CD4-positive, alpha-beta memory T cell (primary cell): ENCODE data around the gene NPL. TPM values are rescaled to one million over a fixed set of nuclear protein-coding genes. Genes with fewer than 3 reads are reported as not detected.

Source experiments
- CTCF ChIA-PET: fragments of 350-600 bp; sonication (Branson Sonifier 250); formaldehyde crosslinking; loops from one replicate; lab custom pipeline; 2021; ENCODE audit warnings: inconsistent platforms; ENCODE audit not compliant: partially characterized antibody; lab: Charles Lee
- POLR2A ChIA-PET: fragments of 350-600 bp; sonication (Branson Sonifier 250); formaldehyde crosslinking; loops from one replicate; lab custom pipeline; 2021; ENCODE audit not compliant: partially characterized antibody; lab: Charles Lee
- DNase-seq, 5 donors: peaks; one replicate each; pipeline versions ENCODE4 v3.0.0 to v3.0.0-alpha.2; 2020 to 2022; ENCODE audit warnings: mixed read lengths in 1 of 5
- H3K27ac ChIP-seq: one replicate; pipeline ENCODE4 v1.7.0; 2013; ENCODE audit warnings: low read depth, low read length
- H3K27me3 ChIP-seq: 2 replicates; pipeline ENCODE4 v1.7.0; 2013; ENCODE audit warnings: mild to moderate bottlenecking, low read length, moderate library complexity; ENCODE audit not compliant: insufficient read depth
- H3K36me3 ChIP-seq: 2 replicates; pipeline ENCODE4 v1.7.0; 2013; ENCODE audit warnings: mild to moderate bottlenecking, low read length, moderate library complexity; ENCODE audit not compliant: insufficient read depth
- H3K4me1 ChIP-seq: 2 replicates; pipeline ENCODE4 v1.7.0; 2013; ENCODE audit warnings: mild to moderate bottlenecking, low read length, moderate library complexity; ENCODE audit not compliant: insufficient read depth
- H3K4me3 ChIP-seq, 2 donors: one replicate each; pipeline ENCODE4 v1.7.0; 2013; ENCODE audit warnings: low read length in 2 of 2, mild to moderate bottlenecking in 1 of 2
- H3K9me3 ChIP-seq, 2 donors: one replicate each; pipeline ENCODE4 v1.7.0; 2013; ENCODE audit warnings: low read length in 2 of 2, control low read depth in 1 of 2; ENCODE audit not compliant: control insufficient read depth in 1 of 2
- H3K27ac Mint-ChIP-seq, 7 donors: one replicate each; pipeline ENCODE4 v1.8.0; 2020 to 2021; ENCODE audit warnings: mixed read lengths in 7 of 7, mild to moderate bottlenecking in 6 of 7, inconsistent platforms in 3 of 7, moderate library complexity in 3 of 7
- H3K27me3 Mint-ChIP-seq, 2 donors: one replicate each; pipeline ENCODE4 v1.8.0; 2020 to 2021; ENCODE audit warnings: mixed read lengths in 2 of 2
- H3K36me3 Mint-ChIP-seq, 2 donors: one replicate each; pipeline ENCODE4 v1.8.0; 2020 to 2021; ENCODE audit warnings: mixed read lengths in 2 of 2, inconsistent platforms in 1 of 2, mild to moderate bottlenecking in 1 of 2
- H3K4me1 Mint-ChIP-seq, 4 donors: one replicate each; pipeline ENCODE4 v1.8.0; 2020 to 2021; ENCODE audit warnings: mixed read lengths in 4 of 4, mild to moderate bottlenecking in 1 of 4
- H3K4me3 Mint-ChIP-seq, 8 donors: one replicate each; pipeline ENCODE4 v1.8.0; 2020 to 2021; ENCODE audit warnings: mixed read lengths in 8 of 8, mild to moderate bottlenecking in 7 of 8, moderate library complexity in 6 of 8, inconsistent platforms in 3 of 8
- H3K9me3 Mint-ChIP-seq, 8 donors: one replicate each; pipeline ENCODE4 v1.8.0; 2020 to 2021; ENCODE audit warnings: mixed read lengths in 8 of 8, mild to moderate bottlenecking in 5 of 8, inconsistent platforms in 3 of 8, moderate library complexity in 1 of 8
- intact Hi-C: fragments of 100-400 bp; cut with micrococcal nuclease; formaldehyde crosslinking; loops from one replicate; pipeline ENCODE4 v1.15.1; 2023
- polyA plus RNA-seq, 2 donors: library from polyadenylated mRNA; unstranded; fragments of 300-500 nt; fragmentation: Illumina TruSeq; gene quantifications; one replicate each; pipeline ENCODE4 v1.2.3, GENCODE V29; 2021
- total RNA-seq, 2 experiments: library from RNA; stranded (reverse); gene quantifications; one replicate each; pipeline ENCODE4 v1.2.3, GENCODE V29; 2021

NPL gene
- total and polyA plus RNA-seq, 4 experiments from 2014 or later = 3.5 to 9.6 (median 7.7) TPM

- H3K4me3 Mint-ChIP-seq = no peak overlapping the region
- intact Hi-C loops = no loop called here
- H3K36me3 Mint-ChIP-seq = peaks cover 60 to 93% of the 10 kb centered on the region in 2 donors
These were observed 62.3 kb downstream of the NPL start for GRCh38 chr1:182851825-182852224.

GRCh38 chr1:182855911-182856310 is 66.3 kb downstream of the NPL start:
- H3K27me3 Mint-ChIP-seq = no peaks in the 10 kb centered on the region
- CTCF ChIA-PET = interaction anchor here (0.9 kb wide), 1 partner anchor 14 kb away, joined by 4 read pairs; no protein-coding TSS in a partner anchor
- intact Hi-C loops = no loop called here

More at GRCh38 chr1:182851825-182852224, 62.3 kb downstream of the NPL start:
- ChIA-PET CTCF (no interaction called here), POLR2A (no interaction called here)
- Histone ChIP-seq H3K27ac (no peak overlapping the region), H3K4me1 (peaks cover 20% of the 10 kb centered on the region), H3K9me3 (no peaks in the 10 kb centered on the region), H3K27me3 (no peaks in the 10 kb centered on the region), H3K4me3 (no peak overlapping the region), H3K36me3 (peaks cover 90% of the 10 kb centered on the region)
- H3K9me3 Mint-ChIP-seq = no peaks in the 10 kb centered on the region
- H3K4me1 Mint-ChIP-seq = peaks cover 28 to 43% (median 39%) of the 10 kb centered on the region in 4 donors
- H3K27me3 Mint-ChIP-seq = no peaks in the 10 kb centered on the region
- DNase-seq = no peak
- H3K27ac Mint-ChIP-seq = peak overlapping the region in 1 of 7 donors; percentile 12

GRCh38 chr1:182857212-182857611 is 67.6 kb downstream of the NPL start:
- no peak overlapping the region for H3K27ac ChIP-seq
- no peaks in the 10 kb centered on the region for H3K27me3 ChIP-seq
- H3K9me3 ChIP-seq = no peaks in the 10 kb centered on the region
- Mint-ChIP-seq H3K9me3 (no peaks in the 10 kb centered on the region), H3K27me3 (no peaks in the 10 kb centered on the region), H3K4me1 (peaks cover 2 to 16% (median 6%) of the 10 kb centered on the region in 4 donors), H3K4me3 (no peak overlapping the region), H3K36me3 (peaks cover 62 to 93% of the 10 kb centered on the region in 2 donors), H3K27ac (no peak overlapping the region)
- H3K36me3 ChIP-seq = peaks cover 94% of the 10 kb centered on the region
- DNase-seq = no peak
- ChIA-PET POLR2A (no interaction called here), CTCF (no interaction called here)
- no peak overlapping the region for H3K4me3 ChIP-seq
- intact Hi-C loops = no loop called here
- H3K4me1 ChIP-seq = no peaks in the 10 kb centered on the region

More at GRCh38 chr1:182855911-182856310, 66.3 kb downstream of the NPL start:
- H3K4me3 ChIP-seq = no peak overlapping the region
- H3K27me3 ChIP-seq = no peaks in the 10 kb centered on the region
- H3K9me3 ChIP-seq = no peaks in the 10 kb centered on the region
- no peaks in the 10 kb centered on the region for H3K4me1 ChIP-seq
- Mint-ChIP-seq H3K36me3 (peaks cover 61 to 95% of the 10 kb centered on the region in 2 donors), H3K9me3 (no peaks in the 10 kb centered on the region), H3K4me1 (peaks cover 2 to 14% (median 10%) of the 10 kb centered on the region in 4 donors), H3K27ac (no peak overlapping the region), H3K4me3 (no peak overlapping the region)
- H3K36me3 ChIP-seq = peaks cover 93% of the 10 kb centered on the region
- no peak for DNase-seq
- no peak overlapping the region for H3K27ac ChIP-seq
- POLR2A ChIA-PET = interaction anchor here (1.0 to 1.4 kb wide), 2 partner anchors 9 to 16 kb away, joined by 3 to 4 read pairs; no protein-coding TSS in a partner anchor

GRCh38 chr1:182860658-182861057 is 71.1 kb downstream of the NPL start:
- H3K27ac Mint-ChIP-seq = peak overlapping the region in 1 of 7 donors; percentile 54
- peaks cover 3 to 21% (median 5%) of the 10 kb centered on the region in 4 donors for H3K4me1 Mint-ChIP-seq
- no peaks in the 10 kb centered on the region for H3K27me3 ChIP-seq
- no peaks in the 10 kb centered on the region for H3K27me3 Mint-ChIP-seq
- no peaks in the 10 kb centered on the region for H3K4me1 ChIP-seq
- peaks cover 65 to 88% of the 10 kb centered on the region in 2 donors for H3K36me3 Mint-ChIP-seq
- H3K9me3 ChIP-seq = no peaks in the 10 kb centered on the region
- ChIA-PET CTCF (no interaction called here), POLR2A (no interaction called here)
- H3K4me3 ChIP-seq = no peak overlapping the region
- no peaks in the 10 kb centered on the region for H3K9me3 Mint-ChIP-seq
- no peak overlapping the region for H3K27ac ChIP-seq
- intact Hi-C loops = no loop called here
- DNase-seq = no peak
- H3K36me3 ChIP-seq = peaks cover 84% of the 10 kb centered on the region
- H3K4me3 Mint-ChIP-seq = no peak overlapping the region

- Mint-ChIP-seq H3K27ac (peak overlapping the region in 2 of 7 donors; percentile 17 to 29), H3K9me3 (no peaks in the 10 kb centered on the region), H3K27me3 (no peaks in the 10 kb centered on the region), H3K36me3 (peaks cover 74 to 90% of the 10 kb centered on the region in 2 donors), H3K4me3 (no peak overlapping the region), H3K4me1 (peaks cover 5 to 20% (median 6%) of the 10 kb centered on the region in 4 donors)
- no peaks in the 10 kb centered on the region for H3K4me1 ChIP-seq
- H3K36me3 ChIP-seq = peaks cover 86% of the 10 kb centered on the region
- POLR2A ChIA-PET = no interaction called here
- H3K27ac ChIP-seq = no peak overlapping the region
- intact Hi-C loops = no loop called here
- H3K4me3 ChIP-seq = no peak overlapping the region
- no peaks in the 10 kb centered on the region for H3K27me3 ChIP-seq
- no peak for DNase-seq
- no peaks in the 10 kb centered on the region for H3K9me3 ChIP-seq
- CTCF ChIA-PET = no interaction called here
These were observed 72.4 kb downstream of the NPL start for GRCh38 chr1:182861994-182862393.

GRCh38 chr1:182862827-182863226 is 73.3 kb downstream of the NPL start:
- H3K4me1 Mint-ChIP-seq = peaks cover 5 to 20% (median 6%) of the 10 kb centered on the region in 4 donors

GRCh38 chr1:182863940-182864339 is 74.4 kb downstream of the NPL start:
- intact Hi-C loops = no loop called here
- Histone ChIP-seq H3K36me3 (peaks cover 82% of the 10 kb centered on the region), H3K4me1 (no peaks in the 10 kb centered on the region), H3K4me3 (no peak overlapping the region), H3K9me3 (no peaks in the 10 kb centered on the region), H3K27ac (no peak overlapping the region), H3K27me3 (no peaks in the 10 kb centered on the region)
- Mint-ChIP-seq H3K36me3 (peaks cover 64 to 87% of the 10 kb centered on the region in 2 donors), H3K4me3 (no peak overlapping the region), H3K27me3 (no peaks in the 10 kb centered on the region), H3K27ac (peak overlapping the region in 2 of 7 donors; percentile 12 to 29), H3K9me3 (no peaks in the 10 kb centered on the region), H3K4me1 (peaks cover 4 to 20% (median 6%) of the 10 kb centered on the region in 4 donors)
- DNase-seq = no peak
- ChIA-PET POLR2A (no interaction called here), CTCF (no interaction called here)

More at GRCh38 chr1:182862827-182863226, 73.3 kb downstream of the NPL start:
- Mint-ChIP-seq H3K36me3 (peaks cover 71 to 90% of the 10 kb centered on the region in 2 donors), H3K27ac (peak overlapping the region in 2 of 7 donors; percentile 43 to 75), H3K4me3 (no peak overlapping the region), H3K27me3 (no peaks in the 10 kb centered on the region), H3K9me3 (no peaks in the 10 kb centered on the region)
- no peak overlapping the region for H3K4me3 ChIP-seq
- H3K36me3 ChIP-seq = peaks cover 86% of the 10 kb centered on the region
- intact Hi-C loops = no loop called here
- no peaks in the 10 kb centered on the region for H3K4me1 ChIP-seq
- no peaks in the 10 kb centered on the region for H3K27me3 ChIP-seq
- H3K27ac ChIP-seq = no peak overlapping the region
- no peak for DNase-seq
- CTCF ChIA-PET = no interaction called here
- H3K9me3 ChIP-seq = no peaks in the 10 kb centered on the region
- POLR2A ChIA-PET = no interaction called here
